ENCODE data around the gene ESF1.

DNA sequence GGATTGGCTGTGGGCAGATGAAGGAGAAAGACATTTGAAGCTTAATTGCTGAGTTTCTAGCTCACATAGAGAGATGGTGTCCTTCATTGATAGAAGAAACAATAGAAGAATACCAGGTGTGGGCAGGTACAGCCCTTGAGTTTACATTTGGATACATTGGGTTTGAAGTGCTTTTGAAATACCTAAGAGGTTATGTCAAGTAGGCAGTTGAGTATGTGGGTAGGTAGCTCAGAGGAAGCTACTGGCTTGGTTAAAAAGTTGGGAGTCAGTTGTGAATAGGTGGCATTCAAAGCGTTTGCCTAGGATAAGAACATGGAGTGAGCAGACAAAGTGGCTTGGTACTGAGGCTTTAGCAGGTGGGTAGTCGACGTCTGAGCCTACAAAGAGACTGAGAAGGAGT lies 25.1 kb upstream of the ESF1 start:
- TF ChIP-seq, protein P1, sequence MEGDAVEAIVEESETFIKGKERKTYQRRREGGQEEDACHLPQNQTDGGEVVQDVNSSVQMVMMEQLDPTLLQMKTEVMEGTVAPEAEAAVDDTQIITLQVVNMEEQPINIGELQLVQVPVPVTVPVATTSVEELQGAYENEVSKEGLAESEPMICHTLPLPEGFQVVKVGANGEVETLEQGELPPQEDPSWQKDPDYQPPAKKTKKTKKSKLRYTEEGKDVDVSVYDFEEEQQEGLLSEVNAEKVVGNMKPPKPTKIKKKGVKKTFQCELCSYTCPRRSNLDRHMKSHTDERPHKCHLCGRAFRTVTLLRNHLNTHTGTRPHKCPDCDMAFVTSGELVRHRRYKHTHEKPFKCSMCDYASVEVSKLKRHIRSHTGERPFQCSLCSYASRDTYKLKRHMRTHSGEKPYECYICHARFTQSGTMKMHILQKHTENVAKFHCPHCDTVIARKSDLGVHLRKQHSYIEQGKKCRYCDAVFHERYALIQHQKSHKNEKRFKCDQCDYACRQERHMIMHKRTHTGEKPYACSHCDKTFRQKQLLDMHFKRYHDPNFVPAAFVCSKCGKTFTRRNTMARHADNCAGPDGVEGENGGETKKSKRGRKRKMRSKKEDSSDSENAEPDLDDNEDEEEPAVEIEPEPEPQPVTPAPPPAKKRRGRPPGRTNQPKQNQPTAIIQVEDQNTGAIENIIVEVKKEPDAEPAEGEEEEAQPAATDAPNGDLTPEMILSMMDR (conservative IDR thresholded peaks at IDR 0.05; ENCODE audit: low read depth in 2 of 2) = no peak
- TF ChIP-seq POLR2AphosphoS5 (IDR thresholded peaks at IDR 0.05; ENCODE audit: low read depth) (no peak), EZH2 (IDR thresholded peaks at IDR 0.05; ENCODE audit: low read depth, unreplicated experiment) (no peak), EZH2phosphoT487 (IDR thresholded peaks at IDR 0.05; ENCODE audit: unreplicated experiment) (no peak), ZNF114 (CRISPR knock-in tag; IDR thresholded peaks at IDR 0.05) (no peak), NANOG (IDR thresholded peaks at IDR 0.05; ENCODE audit: borderline replicate concordance) (no peak), JUNB (IDR thresholded peaks at IDR 0.05; ENCODE audit: unreplicated experiment) (no peak), CREB1 (CRISPR knock-in tag; IDR thresholded peaks at IDR 0.05; ENCODE audit: low read depth) (no peak), ZNF331 (CRISPR knock-in tag; IDR thresholded peaks at IDR 0.05; ENCODE audit: low read depth) (no peak)
- TF ChIP-seq, protein P2, sequence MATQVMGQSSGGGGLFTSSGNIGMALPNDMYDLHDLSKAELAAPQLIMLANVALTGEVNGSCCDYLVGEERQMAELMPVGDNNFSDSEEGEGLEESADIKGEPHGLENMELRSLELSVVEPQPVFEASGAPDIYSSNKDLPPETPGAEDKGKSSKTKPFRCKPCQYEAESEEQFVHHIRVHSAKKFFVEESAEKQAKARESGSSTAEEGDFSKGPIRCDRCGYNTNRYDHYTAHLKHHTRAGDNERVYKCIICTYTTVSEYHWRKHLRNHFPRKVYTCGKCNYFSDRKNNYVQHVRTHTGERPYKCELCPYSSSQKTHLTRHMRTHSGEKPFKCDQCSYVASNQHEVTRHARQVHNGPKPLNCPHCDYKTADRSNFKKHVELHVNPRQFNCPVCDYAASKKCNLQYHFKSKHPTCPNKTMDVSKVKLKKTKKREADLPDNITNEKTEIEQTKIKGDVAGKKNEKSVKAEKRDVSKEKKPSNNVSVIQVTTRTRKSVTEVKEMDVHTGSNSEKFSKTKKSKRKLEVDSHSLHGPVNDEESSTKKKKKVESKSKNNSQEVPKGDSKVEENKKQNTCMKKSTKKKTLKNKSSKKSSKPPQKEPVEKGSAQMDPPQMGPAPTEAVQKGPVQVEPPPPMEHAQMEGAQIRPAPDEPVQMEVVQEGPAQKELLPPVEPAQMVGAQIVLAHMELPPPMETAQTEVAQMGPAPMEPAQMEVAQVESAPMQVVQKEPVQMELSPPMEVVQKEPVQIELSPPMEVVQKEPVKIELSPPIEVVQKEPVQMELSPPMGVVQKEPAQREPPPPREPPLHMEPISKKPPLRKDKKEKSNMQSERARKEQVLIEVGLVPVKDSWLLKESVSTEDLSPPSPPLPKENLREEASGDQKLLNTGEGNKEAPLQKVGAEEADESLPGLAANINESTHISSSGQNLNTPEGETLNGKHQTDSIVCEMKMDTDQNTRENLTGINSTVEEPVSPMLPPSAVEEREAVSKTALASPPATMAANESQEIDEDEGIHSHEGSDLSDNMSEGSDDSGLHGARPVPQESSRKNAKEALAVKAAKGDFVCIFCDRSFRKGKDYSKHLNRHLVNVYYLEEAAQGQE (IDR thresholded peaks at IDR 0.05; ENCODE audit: unreplicated experiment) = no peak
- TF ChIP-seq, protein P3, sequence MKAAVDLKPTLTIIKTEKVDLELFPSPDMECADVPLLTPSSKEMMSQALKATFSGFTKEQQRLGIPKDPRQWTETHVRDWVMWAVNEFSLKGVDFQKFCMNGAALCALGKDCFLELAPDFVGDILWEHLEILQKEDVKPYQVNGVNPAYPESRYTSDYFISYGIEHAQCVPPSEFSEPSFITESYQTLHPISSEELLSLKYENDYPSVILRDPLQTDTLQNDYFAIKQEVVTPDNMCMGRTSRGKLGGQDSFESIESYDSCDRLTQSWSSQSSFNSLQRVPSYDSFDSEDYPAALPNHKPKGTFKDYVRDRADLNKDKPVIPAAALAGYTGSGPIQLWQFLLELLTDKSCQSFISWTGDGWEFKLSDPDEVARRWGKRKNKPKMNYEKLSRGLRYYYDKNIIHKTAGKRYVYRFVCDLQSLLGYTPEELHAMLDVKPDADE (IDR thresholded peaks at IDR 0.05) = no peak
- TF ChIP-seq, protein P4, sequence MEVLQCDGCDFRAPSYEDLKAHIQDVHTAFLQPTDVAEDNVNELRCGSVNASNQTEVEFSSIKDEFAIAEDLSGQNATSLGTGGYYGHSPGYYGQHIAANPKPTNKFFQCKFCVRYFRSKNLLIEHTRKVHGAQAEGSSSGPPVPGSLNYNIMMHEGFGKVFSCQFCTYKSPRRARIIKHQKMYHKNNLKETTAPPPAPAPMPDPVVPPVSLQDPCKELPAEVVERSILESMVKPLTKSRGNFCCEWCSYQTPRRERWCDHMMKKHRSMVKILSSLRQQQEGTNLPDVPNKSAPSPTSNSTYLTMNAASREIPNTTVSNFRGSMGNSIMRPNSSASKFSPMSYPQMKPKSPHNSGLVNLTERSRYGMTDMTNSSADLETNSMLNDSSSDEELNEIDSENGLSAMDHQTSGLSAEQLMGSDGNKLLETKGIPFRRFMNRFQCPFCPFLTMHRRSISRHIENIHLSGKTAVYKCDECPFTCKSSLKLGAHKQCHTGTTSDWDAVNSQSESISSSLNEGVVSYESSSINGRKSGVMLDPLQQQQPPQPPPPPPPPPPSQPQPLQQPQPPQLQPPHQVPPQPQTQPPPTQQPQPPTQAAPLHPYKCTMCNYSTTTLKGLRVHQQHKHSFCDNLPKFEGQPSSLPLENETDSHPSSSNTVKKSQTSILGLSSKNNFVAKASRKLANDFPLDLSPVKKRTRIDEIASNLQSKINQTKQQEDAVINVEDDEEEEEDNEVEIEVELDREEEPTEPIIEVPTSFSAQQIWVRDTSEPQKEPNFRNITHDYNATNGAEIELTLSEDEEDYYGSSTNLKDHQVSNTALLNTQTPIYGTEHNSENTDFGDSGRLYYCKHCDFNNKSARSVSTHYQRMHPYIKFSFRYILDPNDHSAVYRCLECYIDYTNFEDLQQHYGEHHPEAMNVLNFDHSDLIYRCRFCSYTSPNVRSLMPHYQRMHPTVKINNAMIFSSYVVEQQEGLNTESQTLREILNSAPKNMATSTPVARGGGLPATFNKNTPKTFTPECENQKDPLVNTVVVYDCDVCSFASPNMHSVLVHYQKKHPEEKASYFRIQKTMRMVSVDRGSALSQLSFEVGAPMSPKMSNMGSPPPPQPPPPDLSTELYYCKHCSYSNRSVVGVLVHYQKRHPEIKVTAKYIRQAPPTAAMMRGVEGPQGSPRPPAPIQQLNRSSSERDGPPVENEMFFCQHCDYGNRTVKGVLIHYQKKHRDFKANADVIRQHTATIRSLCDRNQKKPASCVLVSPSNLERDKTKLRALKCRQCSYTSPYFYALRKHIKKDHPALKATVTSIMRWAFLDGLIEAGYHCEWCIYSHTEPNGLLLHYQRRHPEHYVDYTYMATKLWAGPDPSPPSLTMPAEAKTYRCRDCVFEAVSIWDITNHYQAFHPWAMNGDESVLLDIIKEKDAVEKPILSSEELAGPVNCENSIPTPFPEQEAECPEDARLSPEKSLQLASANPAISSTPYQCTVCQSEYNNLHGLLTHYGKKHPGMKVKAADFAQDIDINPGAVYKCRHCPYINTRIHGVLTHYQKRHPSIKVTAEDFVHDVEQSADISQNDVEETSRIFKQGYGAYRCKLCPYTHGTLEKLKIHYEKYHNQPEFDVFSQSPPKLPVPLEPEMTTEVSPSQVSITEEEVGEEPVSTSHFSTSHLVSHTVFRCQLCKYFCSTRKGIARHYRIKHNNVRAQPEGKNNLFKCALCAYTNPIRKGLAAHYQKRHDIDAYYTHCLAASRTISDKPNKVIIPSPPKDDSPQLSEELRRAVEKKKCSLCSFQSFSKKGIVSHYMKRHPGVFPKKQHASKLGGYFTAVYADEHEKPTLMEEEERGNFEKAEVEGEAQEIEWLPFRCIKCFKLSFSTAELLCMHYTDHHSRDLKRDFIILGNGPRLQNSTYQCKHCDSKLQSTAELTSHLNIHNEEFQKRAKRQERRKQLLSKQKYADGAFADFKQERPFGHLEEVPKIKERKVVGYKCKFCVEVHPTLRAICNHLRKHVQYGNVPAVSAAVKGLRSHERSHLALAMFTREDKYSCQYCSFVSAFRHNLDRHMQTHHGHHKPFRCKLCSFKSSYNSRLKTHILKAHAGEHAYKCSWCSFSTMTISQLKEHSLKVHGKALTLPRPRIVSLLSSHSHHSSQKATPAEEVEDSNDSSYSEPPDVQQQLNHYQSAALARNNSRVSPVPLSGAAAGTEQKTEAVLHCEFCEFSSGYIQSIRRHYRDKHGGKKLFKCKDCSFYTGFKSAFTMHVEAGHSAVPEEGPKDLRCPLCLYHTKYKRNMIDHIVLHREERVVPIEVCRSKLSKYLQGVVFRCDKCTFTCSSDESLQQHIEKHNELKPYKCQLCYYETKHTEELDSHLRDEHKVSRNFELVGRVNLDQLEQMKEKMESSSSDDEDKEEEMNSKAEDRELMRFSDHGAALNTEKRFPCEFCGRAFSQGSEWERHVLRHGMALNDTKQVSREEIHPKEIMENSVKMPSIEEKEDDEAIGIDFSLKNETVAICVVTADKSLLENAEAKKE (CRISPR knock-in tag; IDR thresholded peaks at IDR 0.05) = no peak
